Measurements from ENCODE around the gene COG1.

GRCh38 chr17:73199751-73200317 is 7.0 kb downstream of the COG1 start:
- TF ChIP-seq CTCF (IDR thresholded peaks at IDR 0.05) (no peak), POLR2A (IDR thresholded peaks at IDR 0.05) (no peak), POLR2AphosphoS5 (IDR thresholded peaks at IDR 0.05) (no peak)

Measured in prostate gland (tissue), 2 donors.